Loucy (cell line): Measurements from ENCODE around the gene CKAP4.

Experiments
- H2AFZ ChIP-seq: fragments of 200-600 bp; sonication (generic); 2 replicates; pipeline ENCODE4 v1.6.0; 2016; ENCODE audit warnings: antibody characterized with exemption, mild to moderate bottlenecking, low read length, moderate library complexity
- H3F3A ChIP-seq: fragments of 200-600 bp; 2 replicates; pipeline ENCODE4 v1.6.0; 2016; ENCODE audit warnings: antibody characterized with exemption, low read depth, mild to moderate bottlenecking
- H3K27me3 ChIP-seq: fragments of 200-600 bp; sonication (generic); 2 replicates; pipeline ENCODE4 v1.6.1; 2014; ENCODE audit warnings: low read length, mild to moderate bottlenecking; ENCODE audit not compliant: insufficient read depth, poor library complexity, severe bottlenecking
- H3K36me3 ChIP-seq: fragments of 200-600 bp; sonication (generic); 2 replicates; pipeline ENCODE4 v1.6.1; 2016; ENCODE audit warnings: low read length; ENCODE audit not compliant: insufficient read depth
- H3K4me1 ChIP-seq: fragments of 200-600 bp; sonication (generic); 2 replicates; pipeline ENCODE4 v1.5.1; 2014; ENCODE audit warnings: low read length, mild to moderate bottlenecking; ENCODE audit not compliant: insufficient read depth, poor library complexity, severe bottlenecking
- H3K4me2 ChIP-seq: fragments of 200-600 bp; sonication (generic); 2 replicates; pipeline ENCODE4 v1.6.0; 2014; ENCODE audit warnings: antibody characterized with exemption, low read length, low read depth, mild to moderate bottlenecking; ENCODE audit not compliant: poor library complexity, severe bottlenecking
- H3K4me3 ChIP-seq: fragments of 200-600 bp; sonication (generic); 2 replicates; pipeline ENCODE4 v1.5.1; 2014; ENCODE audit warnings: low read length, mild to moderate bottlenecking, mixed read lengths; ENCODE audit not compliant: poor library complexity, severe bottlenecking
- H3K79me2 ChIP-seq: fragments of 200-600 bp; sonication (generic); 2 replicates; pipeline ENCODE4 v1.6.1; 2014; ENCODE audit warnings: low read length; ENCODE audit not compliant: insufficient read depth
- H3K9ac ChIP-seq: fragments of 200-600 bp; sonication (generic); 2 replicates; pipeline ENCODE4 v1.6.0; 2014; ENCODE audit warnings: mild to moderate bottlenecking, low read depth, low read length, moderate library complexity; ENCODE audit not compliant: poor library complexity, severe bottlenecking
- H3K9me2 ChIP-seq: fragments of 200-600 bp; sonication (generic); replicated peaks from 2 replicates; pipeline ENCODE4 v1.6.1; 2016; ENCODE audit warnings: low read depth, low read length, mixed read lengths
- H3K9me3 ChIP-seq: fragments of 200-600 bp; sonication (generic); 2 replicates; pipeline ENCODE4 v1.6.1; 2014; ENCODE audit warnings: mild to moderate bottlenecking, antibody characterized with exemption, low read length, low read depth; ENCODE audit not compliant: insufficient read depth
- H4K20me1 ChIP-seq: fragments of 200-600 bp; sonication (generic); 2 replicates; pipeline ENCODE4 v1.6.0; 2014; ENCODE audit warnings: antibody characterized with exemption, low read length, mild to moderate bottlenecking; ENCODE audit not compliant: insufficient read depth, poor library complexity, severe bottlenecking
- CTCF ChIP-seq: fragments of 200-600 bp; sonication (generic); conservative IDR thresholded peaks from 2 replicates; pipeline ENCODE4 v1.5.1; 2014; ENCODE audit warnings: mild to moderate bottlenecking, antibody characterized with exemption, low read length
- EZH2phosphoT487 ChIP-seq: fragments of 200-600 bp; IDR thresholded peaks from 2 replicates; pipeline ENCODE4 v1.6.1; 2018; ENCODE audit warnings: antibody characterized with exemption, mild to moderate bottlenecking, moderate library complexity, borderline replicate concordance

The CKAP4 gene

GRCh38 chr12:106239951-106240335 is 7.9 kb downstream of the CKAP4 start:
- peaks cover 12% of the 10 kb centered on the region for H3K79me2 ChIP-seq
- peaks cover 18% of the 10 kb centered on the region; the same call in 1 of the 2 replicates for H3K36me3 ChIP-seq
- no peaks in the 10 kb centered on the region for H3K9me2 ChIP-seq
- H4K20me1 ChIP-seq = peaks cover 5% of the 10 kb centered on the region
- H3K4me2 ChIP-seq = no peak overlapping the region
- H2AFZ ChIP-seq = no peak overlapping the region
- no peaks in the 10 kb centered on the region for H3K27me3 ChIP-seq
- H3K4me3 ChIP-seq = no peak overlapping the region
- H3K9ac ChIP-seq = no peak overlapping the region
- H3F3A ChIP-seq = no peaks in the 10 kb centered on the region
- TF ChIP-seq CTCF = no peak
- no peaks in the 10 kb centered on the region for H3K9me3 ChIP-seq
- peaks cover 21% of the 10 kb centered on the region for H3K4me1 ChIP-seq

- no peaks in the 10 kb centered on the region for H3K27me3 ChIP-seq
- no peak overlapping the region for H3K4me2 ChIP-seq
- H3K9me2 ChIP-seq = no peaks in the 10 kb centered on the region
- no peaks in the 10 kb centered on the region for H3K9me3 ChIP-seq
- H3K79me2 ChIP-seq = peaks cover 7% of the 10 kb centered on the region; the same call in 1 of the 2 replicates
- H3K9ac ChIP-seq = no peak overlapping the region
- peaks cover 18% of the 10 kb centered on the region; the same call in 1 of the 2 replicates for H3K36me3 ChIP-seq
- TF ChIP-seq CTCF (no peak), EZH2phosphoT487 (no peak)
- no peak overlapping the region for H3K4me3 ChIP-seq
- H3F3A ChIP-seq = no peaks in the 10 kb centered on the region
- no peak overlapping the region for H2AFZ ChIP-seq
- H3K4me1 ChIP-seq = peaks cover 16% of the 10 kb centered on the region
- H4K20me1 ChIP-seq = peaks cover 3% of the 10 kb centered on the region
Measured at GRCh38 chr12:106239241-106239950, 8.4 kb downstream of the CKAP4 start.

- no peak overlapping the region for H3K9ac ChIP-seq
- no peaks in the 10 kb centered on the region for H4K20me1 ChIP-seq
- no peaks in the 10 kb centered on the region for H3F3A ChIP-seq
- H3K36me3 ChIP-seq = peaks cover 18% of the 10 kb centered on the region; the same call in 1 of the 2 replicates
- H2AFZ ChIP-seq = no peak overlapping the region
- TF ChIP-seq CTCF (no peak), EZH2phosphoT487 (no peak)
- no peaks in the 10 kb centered on the region for H3K9me2 ChIP-seq
- H3K4me1 ChIP-seq = peaks cover 5% of the 10 kb centered on the region
- H3K9me3 ChIP-seq = no peaks in the 10 kb centered on the region
- no peak overlapping the region for H3K4me3 ChIP-seq
- H3K4me2 ChIP-seq = no peak overlapping the region
- no peaks in the 10 kb centered on the region for H3K27me3 ChIP-seq
- 0 out of 2 replicates have a peak, but pooled peaks cover 1% of the 10 kb centered on the region for H3K79me2 ChIP-seq
Measured at GRCh38 chr12:106238146-106238545, 9.7 kb downstream of the CKAP4 start.
